DMS153 (cell line): Measurements from ENCODE around the gene PHF20.
"Not testable (repeated sequence)": the region's sequence is repeated elsewhere in the genome, so short reads cannot be mapped to it uniquely, and the experiment has no call there.

Experiments
- DNase-seq: peaks from one replicate; lab custom pipeline; 2025; lab: John Stamatoyannopoulos, UW

The PHF20 gene

DNA sequence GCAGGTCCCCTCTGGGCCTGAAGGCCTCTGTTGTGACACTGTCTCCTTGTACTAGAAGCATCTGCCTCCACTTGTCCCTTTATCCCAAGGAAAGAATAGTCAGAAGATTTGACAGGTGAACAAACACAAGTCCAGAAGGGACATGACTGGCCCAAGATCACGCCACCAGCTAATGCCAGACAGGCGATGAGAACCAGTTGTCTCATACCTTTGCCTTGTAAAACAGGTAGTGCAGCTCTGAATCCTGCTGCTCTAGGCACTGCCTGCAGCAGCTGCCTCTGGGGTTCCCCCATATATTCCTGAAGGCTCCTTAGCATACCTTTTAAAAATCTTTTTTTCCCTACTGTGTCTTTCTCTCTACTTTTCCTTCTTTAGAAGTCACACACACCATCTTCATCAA lies 157.5 kb downstream of the PHF20 start:
- no peak for DNase-seq

DNA sequence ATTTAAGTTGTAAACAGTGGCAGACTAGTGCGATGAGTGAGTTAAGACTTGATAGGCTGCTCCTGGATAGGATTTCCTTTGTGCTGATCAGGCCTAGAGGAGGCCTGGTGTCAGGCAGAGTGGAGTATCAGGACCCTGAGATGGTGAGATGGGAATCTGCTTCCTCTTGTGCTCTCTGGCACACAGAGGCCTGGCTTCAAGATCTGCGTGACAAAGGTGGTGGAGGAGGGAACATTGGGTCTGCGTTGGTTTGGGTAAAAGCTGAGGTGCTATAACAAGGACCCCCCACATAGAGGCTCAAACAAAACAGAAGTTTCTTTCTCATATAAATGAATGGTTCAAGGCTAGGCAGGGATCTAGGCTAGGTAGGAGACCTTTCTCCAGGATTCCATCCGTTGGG lies 162.2 kb downstream of the PHF20 start:
- DNase-seq, result no peak

DNA sequence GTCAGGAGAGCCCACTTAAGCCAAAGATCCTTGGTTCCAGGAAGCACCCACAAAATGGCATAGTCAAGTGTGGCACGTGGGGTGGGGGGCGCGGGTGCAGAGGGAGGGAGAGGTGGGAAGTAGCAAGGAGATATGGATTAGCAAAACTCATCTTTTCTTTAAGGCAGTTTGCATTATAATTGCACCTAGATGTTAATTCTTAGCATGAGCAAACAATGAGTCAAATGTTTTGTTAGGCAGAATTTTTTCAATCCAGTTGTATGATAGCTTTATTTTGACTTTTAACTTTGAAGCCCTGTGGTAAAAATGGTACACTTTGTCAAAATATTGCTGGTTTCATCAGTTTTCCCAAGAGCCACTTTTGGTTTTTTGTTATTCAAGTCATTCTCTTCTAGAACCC lies 167.4 kb downstream of the PHF20 start:
- DNase-seq, result no peak

DNA sequence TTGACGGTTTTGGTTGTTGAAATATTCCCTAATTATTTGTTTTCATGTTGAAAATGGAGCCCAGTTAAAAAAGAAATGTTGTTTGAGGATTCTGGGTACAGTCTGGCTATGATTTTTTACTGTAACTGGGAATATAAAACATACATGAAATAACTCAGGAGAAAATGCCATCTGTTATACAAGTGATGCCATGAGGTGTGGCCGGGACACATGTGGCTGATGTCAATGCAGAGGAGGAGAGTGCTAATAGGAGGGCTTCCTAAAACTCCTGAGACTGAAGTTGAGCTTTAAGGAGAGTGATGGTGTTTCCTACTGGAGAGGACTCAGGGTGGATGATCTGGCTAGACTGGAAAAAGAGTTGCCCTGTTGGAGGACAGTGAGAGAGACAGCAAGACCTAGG lies 169.8 kb downstream of the PHF20 start:
- no peak for DNase-seq

DNA sequence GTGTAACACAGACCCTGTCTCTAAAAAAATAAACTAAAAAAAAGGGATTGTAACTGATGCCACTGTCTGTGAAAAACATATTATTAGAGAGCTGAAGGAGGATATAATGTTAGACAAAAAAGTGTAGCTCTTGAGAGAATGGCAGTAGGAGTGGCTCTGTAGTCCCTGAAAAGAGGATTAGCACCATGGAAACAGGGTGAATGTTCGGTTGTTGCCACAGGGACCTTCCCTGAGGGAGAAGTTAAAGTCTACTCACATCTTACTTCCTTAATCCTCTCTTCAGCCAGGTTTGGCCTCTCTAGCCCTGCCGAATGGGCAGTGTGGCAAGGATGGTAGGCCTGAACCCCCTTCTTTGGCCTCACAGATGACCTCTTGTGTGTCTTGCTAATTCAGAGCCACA lies 170.4 kb downstream of the PHF20 start:
- no peak for DNase-seq

DNA sequence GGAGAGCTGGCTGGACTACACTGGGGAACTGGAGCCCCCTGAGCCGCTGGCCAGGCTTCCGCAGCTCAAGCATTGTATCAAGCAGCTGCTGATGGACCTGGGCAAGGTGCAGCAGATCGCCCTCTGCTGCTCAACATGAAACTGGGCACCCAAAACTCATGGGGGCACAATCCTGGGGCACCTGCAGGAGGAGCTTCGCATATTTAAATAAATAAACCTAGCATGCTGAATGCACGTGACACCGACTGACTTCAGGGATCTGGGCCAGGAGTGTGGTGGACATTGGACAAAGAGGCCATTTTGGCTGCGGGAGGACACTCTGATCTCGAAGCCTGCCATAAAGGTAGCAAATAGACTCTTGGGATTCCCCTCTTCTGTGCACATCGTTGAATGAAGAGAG lies 175.7 kb downstream of the PHF20 start:
- no peak for DNase-seq

DNA sequence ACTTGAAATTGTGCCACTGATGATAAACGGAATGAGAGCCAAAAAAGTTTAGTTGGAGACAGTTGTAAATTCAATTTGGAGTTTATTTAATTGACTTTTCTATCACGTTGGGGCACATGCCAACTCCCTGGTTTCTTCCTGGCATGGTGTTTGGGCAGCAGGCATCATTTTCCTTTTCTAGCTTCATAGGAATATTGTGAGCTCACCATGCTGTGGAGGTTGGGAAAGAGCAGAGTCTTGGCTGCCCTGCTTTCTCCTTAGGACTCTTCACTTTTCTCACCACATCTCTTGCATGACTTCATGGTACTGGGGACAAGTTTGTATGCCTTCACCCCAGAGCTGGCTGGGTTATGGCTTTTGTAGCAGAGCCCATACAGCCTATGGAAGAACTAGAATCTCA lies 176.1 kb downstream of the PHF20 start:
- no peak for DNase-seq

DNA sequence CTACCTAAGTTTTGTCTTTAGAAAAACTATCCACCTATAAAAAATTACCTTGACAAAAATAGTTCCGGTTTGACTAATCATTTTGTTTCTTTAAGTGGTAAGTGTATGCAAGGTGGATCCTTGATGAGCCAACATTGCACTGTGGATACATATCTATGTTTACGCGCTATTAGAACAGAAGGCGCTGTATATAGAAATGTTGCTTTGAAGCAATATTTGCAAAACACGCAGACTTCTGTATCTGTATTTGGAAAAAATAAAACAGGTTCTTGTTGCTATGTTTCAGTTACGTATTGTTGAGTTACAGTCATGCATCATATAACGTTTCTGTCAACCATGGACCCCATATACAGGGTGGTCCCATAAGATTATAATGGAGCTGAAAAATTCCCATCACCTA lies 178.3 kb downstream of the PHF20 start:
- DNase-seq, result no peak

DNA sequence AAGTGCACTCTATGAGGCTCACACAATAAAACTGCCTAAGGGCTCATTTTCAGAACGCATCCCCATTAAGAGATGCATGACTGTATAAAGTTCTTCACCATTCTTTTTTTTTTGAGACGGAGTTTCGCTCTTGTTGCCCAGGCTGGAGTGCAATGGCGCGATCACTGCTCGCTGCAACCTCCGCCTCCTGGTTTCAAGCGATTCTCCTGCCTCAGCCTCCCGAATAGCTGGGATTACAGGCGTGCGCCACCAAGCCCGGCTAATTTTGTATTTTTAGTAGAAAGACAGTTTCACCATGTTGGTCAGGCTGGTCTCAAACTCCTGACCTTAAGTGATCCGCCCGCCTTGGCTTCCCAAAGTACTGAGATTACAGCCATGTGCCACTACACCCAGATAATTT lies 180.3 kb downstream of the PHF20 start:
- not testable (repeated sequence) for DNase-seq

DNA sequence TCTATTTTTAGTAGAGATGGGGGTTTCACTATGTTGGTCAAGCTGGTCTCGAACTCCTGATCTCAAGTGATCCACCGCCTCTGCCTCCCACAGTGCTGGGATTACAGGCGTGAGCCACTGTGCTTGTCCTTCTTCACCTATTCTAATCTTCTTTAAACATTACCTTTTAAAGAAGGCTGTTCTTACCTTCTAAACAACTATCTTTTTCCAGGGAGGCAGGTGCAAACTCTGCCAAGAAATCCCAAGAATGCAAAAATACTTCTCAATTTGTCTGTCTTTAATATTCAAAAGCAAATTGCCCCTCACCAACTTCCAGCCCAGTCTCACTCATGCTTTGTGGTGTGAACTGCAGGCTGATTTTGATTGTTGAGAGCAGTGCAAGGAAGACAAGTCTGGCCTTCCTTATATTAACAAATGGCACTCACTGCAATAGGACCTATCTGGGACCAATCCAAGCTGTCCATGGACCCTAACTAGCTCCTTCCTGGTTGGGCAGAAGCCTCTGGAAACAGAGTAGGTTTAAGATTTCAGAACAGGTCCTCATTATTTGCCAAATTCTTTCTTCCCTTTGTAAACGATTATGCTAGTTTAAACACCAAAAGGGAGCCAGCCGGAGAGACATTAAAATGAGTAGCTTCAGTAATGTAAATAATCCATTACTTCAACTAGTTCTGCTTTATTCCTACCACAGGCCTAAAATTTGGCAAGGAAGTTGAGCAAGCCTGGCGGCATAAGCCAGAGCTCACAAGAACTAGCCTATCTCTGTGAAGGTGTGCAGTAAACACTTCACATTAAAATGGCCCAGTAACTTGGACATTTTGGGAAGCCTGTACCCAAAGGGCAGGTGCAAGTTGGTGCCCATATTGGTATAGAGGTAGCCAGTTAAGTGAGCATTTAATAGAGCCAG lies 180.9 kb downstream of the PHF20 start:
- no peak for DNase-seq

DNA sequence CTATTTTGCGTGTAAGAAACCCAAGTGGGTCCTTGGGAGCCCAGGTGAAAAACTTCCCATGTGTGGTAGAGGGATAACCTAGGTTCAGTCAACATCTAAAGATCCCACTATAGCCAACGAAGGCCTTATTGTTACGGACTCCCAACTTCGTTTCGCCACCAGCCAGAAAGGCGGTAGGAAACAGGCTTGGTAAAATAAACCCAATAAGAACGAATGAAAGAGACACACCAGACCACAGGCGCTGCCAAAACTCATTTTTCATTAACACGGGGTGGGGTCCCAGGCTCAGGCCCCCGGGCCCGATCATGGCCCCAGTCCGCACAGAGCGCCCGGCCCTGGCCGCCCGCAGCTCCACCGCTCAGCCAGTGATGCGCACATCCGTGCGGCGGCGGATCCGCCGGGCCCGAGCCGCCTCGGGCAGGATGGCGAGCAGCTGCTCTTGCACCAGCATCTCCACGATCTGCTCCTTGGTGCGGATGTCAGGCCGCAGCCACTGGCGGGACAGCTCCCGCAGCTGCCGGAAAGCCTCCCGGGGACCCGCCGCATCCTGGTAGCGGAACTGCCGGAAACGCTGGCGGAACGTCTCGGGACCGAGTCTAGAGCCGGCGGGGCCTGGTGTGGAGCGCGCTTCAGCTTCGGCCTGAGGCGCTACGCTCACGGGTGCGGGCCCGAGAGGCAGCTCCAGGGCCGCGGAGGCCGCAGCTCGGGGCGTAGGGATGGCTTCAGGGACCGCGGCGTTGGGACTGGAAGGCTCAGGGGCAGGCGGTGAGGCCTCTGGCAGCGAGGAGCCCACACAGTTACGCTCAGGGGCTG lies 181.8 kb downstream of the PHF20 start:
- DNase-seq, result no peak

DNA sequence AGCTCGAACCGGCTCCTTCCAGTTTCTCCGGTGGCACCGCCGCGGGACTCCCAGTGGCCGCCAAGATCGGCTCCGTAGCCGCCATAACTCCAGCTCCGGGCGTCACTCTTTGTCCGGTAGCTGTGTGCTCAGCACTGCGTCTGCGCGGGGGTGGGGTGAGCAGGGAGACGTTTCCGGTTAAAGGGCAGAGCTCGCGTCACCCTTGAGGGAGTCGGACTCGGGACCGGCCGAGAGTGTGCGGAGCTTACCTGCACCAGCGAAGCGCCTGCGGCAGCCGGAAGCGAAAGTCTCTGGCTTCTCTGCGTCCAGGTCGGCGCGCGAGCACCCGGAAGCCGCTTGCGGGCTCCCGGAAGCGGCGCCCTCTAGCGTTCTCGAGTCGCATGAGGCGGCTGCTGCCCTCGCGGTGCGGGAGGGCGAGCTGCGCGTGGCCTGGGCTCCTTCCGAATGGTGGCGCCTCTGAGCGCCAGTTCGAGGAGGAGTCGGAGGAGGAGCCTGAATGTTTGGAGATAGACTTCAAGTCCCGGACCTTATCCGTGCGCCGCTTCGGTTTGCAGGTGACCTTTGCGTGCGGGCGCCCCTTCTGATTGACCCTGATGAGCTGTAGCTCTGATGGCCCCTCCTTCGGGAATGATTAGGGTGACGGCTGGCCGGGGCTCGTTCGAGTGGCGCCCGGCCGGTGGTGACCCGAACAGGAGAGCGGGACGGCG lies 182.5 kb downstream of the PHF20 start, which contains the start of gene SCAND1:
Gene SCAND1, minus strand, starts transcription at position 303 of the 707 bp plus-strand sequence. Its CDS starts 218 bp downstream, at position 85.
- peak; percentile 96 for DNase-seq

DNA sequence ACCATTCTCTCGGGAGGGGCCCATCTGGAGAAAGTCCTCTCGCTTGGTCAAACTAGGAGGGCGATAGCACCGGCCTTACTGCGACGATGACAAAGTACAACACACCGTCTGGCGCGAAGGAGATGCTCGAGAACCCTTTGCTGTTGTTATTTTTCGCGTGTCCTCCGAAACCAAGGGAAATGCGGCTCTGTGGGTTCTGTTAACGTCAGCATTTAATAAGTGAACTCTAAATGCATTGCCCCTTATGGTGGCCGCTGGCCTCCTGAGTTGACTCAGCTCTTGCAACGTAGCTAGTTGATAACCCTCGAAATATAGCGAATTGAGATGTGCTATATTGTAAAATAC lies 183.1 kb downstream of the PHF20 start:
- DNase-seq, result peak; percentile 1

DNA sequence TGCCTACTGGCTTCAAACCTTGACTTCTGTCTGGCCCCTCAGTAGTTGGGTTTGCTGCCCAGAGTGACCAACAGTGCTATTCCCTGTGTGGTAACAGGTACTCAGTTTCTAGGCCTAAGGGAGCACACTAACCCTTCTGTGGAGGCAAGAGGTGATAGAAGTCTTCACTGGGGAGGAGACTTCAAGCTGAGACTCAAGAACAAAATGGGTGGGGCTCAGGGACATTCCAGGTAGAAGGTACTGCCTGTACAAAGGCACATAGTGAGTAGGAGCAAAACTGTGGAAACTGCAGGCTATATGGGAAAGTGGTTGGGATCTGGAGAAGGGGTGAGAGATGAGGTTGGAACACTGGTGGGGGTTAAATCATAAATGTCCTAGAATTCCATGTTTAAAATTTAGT lies 184.8 kb downstream of the PHF20 start:
- no peak for DNase-seq

DNA sequence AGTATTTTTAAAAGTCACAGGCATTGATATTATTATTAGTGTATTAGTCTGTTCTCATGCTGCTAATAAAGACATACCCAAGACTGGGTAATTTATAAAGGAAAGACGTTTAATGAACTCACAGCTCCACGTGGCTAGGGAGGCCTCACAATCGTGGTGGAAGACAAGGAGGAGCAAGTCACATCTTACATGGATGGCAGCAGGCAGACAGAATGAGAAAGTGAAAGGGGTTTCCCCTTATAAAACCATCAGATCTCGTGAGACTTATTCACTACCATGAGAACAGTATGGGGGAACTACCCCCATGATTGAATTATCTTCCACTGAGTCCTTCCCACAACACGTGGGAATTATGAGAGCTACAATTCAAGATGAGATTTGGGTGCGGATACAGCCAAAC lies 187.5 kb downstream of the PHF20 start:
- DNase-seq, result not testable (repeated sequence)

DNA sequence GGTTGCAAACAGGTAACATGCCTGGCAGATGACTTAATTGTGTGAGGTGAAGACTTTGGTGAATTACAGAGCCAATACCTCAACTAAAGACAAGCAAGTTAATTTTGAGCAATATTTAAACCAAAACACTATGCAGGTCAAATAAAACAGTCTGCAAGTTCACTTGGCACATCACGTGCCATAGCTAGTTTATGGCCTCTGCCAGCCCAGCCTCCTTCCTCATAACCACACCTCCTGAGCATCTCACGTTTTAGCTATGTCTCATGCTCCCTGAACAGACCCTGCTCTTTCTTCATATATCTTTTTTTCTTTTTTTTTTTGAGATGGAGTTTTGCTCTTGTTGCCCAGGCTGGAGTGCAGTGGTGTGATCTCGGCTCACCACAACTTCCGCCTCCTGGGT lies 192.1 kb downstream of the PHF20 start:
- DNase-seq, result no peak

DNA sequence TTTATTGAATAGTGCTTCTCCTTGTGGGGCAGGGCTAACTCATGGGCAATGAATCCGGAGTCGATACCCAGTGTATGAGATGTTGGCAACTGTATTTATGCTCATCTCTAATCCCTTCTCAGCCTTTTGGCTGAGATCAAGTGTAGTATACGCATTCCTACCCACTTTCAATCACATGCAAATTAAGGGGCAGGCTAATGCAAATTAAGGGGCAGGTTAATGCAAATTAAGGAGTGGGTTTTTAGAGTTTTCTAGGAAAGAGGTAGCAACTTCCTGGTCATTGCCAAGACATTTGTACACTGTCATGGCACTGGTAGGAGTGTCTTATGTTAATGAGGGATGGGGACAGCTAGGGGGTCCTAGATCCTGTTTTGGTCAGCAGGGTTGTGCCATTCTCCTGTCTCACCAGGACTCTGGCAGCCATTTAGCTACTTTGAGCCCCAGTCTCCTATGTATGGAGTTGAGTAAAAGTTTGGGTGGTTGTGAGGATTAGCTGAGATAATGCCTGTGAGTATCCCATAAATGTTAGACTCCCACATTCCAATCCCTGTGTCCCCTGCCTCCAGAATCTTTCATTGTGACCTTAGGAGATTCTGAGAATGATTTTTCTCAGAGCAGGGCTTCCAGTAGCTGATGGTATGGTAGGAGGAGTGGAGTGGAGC lies 196.3 kb downstream of the PHF20 start, which contains the start of gene CNBD2:
Gene CNBD2, plus strand, starts transcription at position 612 of the 662 bp plus-strand sequence. CDS start 173 bp downstream, outside the sequence.
- DNase-seq, result no peak

DNA sequence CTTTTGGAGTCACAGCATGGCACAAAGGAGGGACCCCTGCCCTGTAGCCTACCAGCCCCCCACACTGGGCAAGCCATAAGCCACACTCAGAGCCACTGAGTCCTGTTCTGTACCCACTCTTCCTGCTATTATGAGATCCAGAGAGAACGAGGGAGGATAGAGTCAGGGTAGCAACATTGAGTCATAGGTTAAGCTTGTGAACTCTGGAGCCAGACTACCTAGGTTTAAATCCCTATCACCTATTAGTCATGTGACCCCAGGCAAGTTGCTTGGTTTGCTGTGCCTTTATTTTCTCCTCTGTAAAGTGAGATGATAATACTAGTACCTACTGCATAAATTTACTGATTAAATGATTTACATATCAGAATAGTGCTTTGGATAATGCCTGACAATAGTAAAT lies 197.1 kb downstream of the PHF20 start:
- no peak for DNase-seq

DNA sequence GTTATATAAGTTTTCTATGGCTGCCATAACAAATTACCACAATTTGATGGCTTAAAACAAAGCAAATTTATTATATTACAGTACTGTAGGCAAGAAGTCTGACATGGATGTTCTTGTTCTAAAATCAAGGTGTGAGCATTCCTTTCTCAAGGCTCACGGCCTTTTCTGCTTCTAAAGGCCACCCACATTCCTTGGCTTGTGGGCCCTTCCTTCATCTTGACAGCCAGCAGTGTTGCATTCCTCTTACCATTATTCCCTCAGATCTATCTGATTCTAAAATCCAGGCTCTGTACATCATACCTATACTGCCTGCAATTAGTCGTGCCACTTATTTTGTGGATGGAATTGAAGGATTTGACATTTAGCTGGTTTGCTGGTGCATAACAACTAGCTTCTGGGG lies 200.2 kb downstream of the PHF20 start:
- no peak for DNase-seq

DNA sequence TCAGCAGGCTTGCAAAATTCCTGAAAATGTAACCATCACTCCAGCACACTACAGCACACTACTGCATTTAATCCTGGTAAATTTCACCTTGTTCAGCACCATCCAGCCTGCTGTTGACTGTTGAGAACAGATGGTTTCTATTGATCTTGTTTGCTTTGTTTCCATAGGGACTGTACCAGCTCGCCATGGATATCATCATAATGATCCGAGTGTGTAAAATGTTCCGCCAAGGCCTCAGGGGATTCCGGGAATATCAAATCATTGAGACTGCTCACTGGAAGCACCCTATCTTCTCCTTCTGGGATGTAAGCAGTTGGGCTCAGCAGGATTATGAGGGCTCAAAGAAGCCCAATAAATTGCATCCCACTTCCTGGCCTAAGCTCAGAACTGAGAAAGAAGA lies 200.6 kb downstream of the PHF20 start:
- peak; percentile 49 for DNase-seq

DNA sequence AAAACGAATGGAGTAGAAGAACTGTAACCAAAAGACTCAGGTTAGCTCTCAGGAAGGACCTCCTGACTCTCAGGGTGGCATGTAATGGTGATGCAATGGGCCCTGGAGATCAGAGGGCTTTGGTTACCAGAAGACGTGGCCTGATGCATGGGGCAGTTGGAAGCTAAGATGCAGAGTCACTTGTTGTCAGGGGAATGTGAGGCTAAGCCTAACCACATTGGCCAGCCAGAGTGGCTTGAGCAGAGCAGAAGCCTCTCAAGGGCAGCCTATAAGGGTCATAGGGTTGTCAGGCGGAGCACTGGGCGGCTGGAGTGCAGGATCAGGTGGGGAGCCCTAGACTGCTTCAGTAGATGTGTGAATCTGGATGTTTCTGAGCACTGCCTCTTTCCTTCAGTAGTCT lies 202.4 kb downstream of the PHF20 start:
- DNase-seq, result no peak
